ENCODE results near the gene NLRP13. TPM values are rescaled to one million over a fixed set of nuclear protein-coding genes. Genes with fewer than 3 reads are reported as not detected.

NLRP13 gene
- total RNA-seq, 1 donor from 2014 or later, result not detected

GRCh38 chr19:55855160-55855559 lies 77.0 kb downstream of the NLRP13 start:
- DNase-seq, result no peak
- Histone ChIP-seq H3K27ac (replicated peaks) (no peak overlapping the region), H3K4me3 (no peak overlapping the region), H3K27me3 (ENCODE audit: low read depth) (no peaks in the 10 kb centered on the region), H3K4me1 (no peaks in the 10 kb centered on the region), H3K9me3 (replicated peaks) (no peaks in the 10 kb centered on the region), H3K36me3 (no peaks in the 10 kb centered on the region)
- no peak for TF ChIP-seq CTCF (IDR thresholded peaks at IDR 0.05; ENCODE audit: borderline replicate concordance)
- intact Hi-C loops (cut with micrococcal nuclease), result no loop called here

Other genes with a start within 250 kb of the NLRP13 start
- gene NLRP9, start 193.9 kb downstream of the NLRP13 start, total RNA-seq, result not detected
- not detected for gene RFPL4A, start 173.2 kb downstream of the NLRP13 start, total RNA-seq
- gene RFPL4AL1, start 163.2 kb downstream of the NLRP13 start, total RNA-seq, result not detected
- gene NLRP11, start 100.3 kb downstream of the NLRP13 start, total RNA-seq, result not detected
- not detected for gene NLRP4, start 95.8 kb downstream of the NLRP13 start, total RNA-seq
- gene NLRP8, start 15.5 kb upstream of the NLRP13 start, total RNA-seq, result not detected
- not detected for gene NLRP5, start 54.4 kb upstream of the NLRP13 start, total RNA-seq
- 31.8 TPM for gene ZNF787, start 189.0 kb upstream of the NLRP13 start, total RNA-seq
- gene ZNF444, start 209.0 kb upstream of the NLRP13 start, total RNA-seq, result 19.2 TPM
- gene GALP, start 243.7 kb upstream of the NLRP13 start, total RNA-seq, result not detected

Data from left ventricle myocardium inferior (tissue), 1 donor.